Central memory CD4-positive, alpha-beta T cell (primary cell): ENCODE measurements around the gene TNP2.
"Not testable (repeated sequence)": the region's sequence is repeated elsewhere in the genome, so short reads cannot be mapped to it uniquely, and the experiment has no call there.

ENCODE experiments used
- DNase-seq: peaks from one replicate; pipeline ENCODE4 v3.0.0; 2022

Gene TNP2

GRCh38 chr16:11299865-11300559 lies 30.9 kb upstream of the TNP2 start:
- no peak for DNase-seq

- not testable (repeated sequence) for DNase-seq
Observed at GRCh38 chr16:11298950-11299547, 29.9 kb upstream of the TNP2 start.

GRCh38 chr16:11298143-11298900 lies 29.2 kb upstream of the TNP2 start:
- no peak for DNase-seq

- peak; percentile 56 for DNase-seq
Observed at GRCh38 chr16:11297492-11298142, 28.5 kb upstream of the TNP2 start.

GRCh38 chr16:11296706-11297491 lies 27.8 kb upstream of the TNP2 start:
- DNase-seq, result no peak

GRCh38 chr16:11296351-11296705 lies 27.2 kb upstream of the TNP2 start:
- no peak for DNase-seq

GRCh38 chr16:11295672-11296071 lies 26.5 kb upstream of the TNP2 start:
- DNase-seq, result no peak

GRCh38 chr16:11292076-11292748 lies 23.1 kb upstream of the TNP2 start:
- no peak for DNase-seq

GRCh38 chr16:11291091-11291703 lies 22.1 kb upstream of the TNP2 start:
- DNase-seq, result no peak

- no peak for DNase-seq
Observed at GRCh38 chr16:11290102-11290893, 21.2 kb upstream of the TNP2 start.

- not testable (repeated sequence) for DNase-seq
Observed at GRCh38 chr16:11289696-11290095, 20.6 kb upstream of the TNP2 start.

- no peak for DNase-seq
Observed at GRCh38 chr16:11289202-11289601, 20.1 kb upstream of the TNP2 start.

- DNase-seq, result no peak
Observed at GRCh38 chr16:11285842-11286241, 16.7 kb upstream of the TNP2 start.

GRCh38 chr16:11283820-11284248 lies 14.7 kb upstream of the TNP2 start:
- DNase-seq, result no peak

GRCh38 chr16:11280616-11281522 lies 11.7 kb upstream of the TNP2 start, which contains the start of gene PRM1:
Gene PRM1 (minus strand): TSS chr16:11281330. CDS start chr16:11281238, 92 bp downstream.
- DNase-seq, result no peak

GRCh38 chr16:11278681-11279628 lies 9.8 kb upstream of the TNP2 start:
- DNase-seq, result no peak

- DNase-seq, result no peak
Observed at GRCh38 chr16:11277607-11278337, 8.6 kb upstream of the TNP2 start.
